ENCODE data around the gene CAMK1D. TPM values are rescaled to one million over a fixed set of nuclear protein-coding genes. Genes with fewer than 3 reads are reported as not detected.

Gene CAMK1D
- total and polyA plus RNA-seq, 2 of the 8 experiments (the other 6 are each of a cell fraction or from before 2014, with no cell fraction given): 3.5 to 10.6 TPM

GRCh38 chr10:12564173-12564572 is 214.8 kb downstream of the CAMK1D start:
- H3K56ac ChIP-seq (replicated peaks; ENCODE audit: insufficient read length, low read depth, low read length): no peak overlapping the region
- no peaks in the 10 kb centered on the region for H4K20me1 ChIP-seq (replicated peaks in 1 of 2; ENCODE audit: control insufficient read depth in 1 of 2, insufficient read depth in 2 of 2, low read length in 2 of 2)
- no peaks in the 10 kb centered on the region for H3K23me2 ChIP-seq (ENCODE audit: low read depth, low read length)
- peaks cover 0 to 2% (median 0%) of the 10 kb centered on the region in 4 experiments; a peak in 1 of 8 replicates for H3K36me3 ChIP-seq (ENCODE audit: control insufficient read depth in 2 of 4, insufficient read depth in 4 of 4, low read length in 3 of 4)
- no peak overlapping the region for H4K8ac ChIP-seq (ENCODE audit: extremely low read depth, insufficient read depth, low read length)
- DNase-seq (ENCODE audit: low read depth in 1 of 2, low spot score in 2 of 2) (no peak), FAIRE-seq (no peak)
- no peak overlapping the region for H3K4ac ChIP-seq (replicated peaks; ENCODE audit: insufficient read length, low read depth, low read length)
- no peak overlapping the region for H3K27ac ChIP-seq (ENCODE audit: low read depth, low read length)
- no peak overlapping the region for H2BK15ac ChIP-seq (ENCODE audit: low read length)
- CTCF ChIA-PET (ENCODE audit: partially characterized antibody): interaction anchor here (0.8 to 1.6 kb wide), 5 partner anchors 8 to 312 kb away, joined by 3 to 4 read pairs (median 3); no protein-coding TSS in a partner anchor
- peaks cover 0 to 7% (median 4%) of the 10 kb centered on the region in 4 experiments; a peak in 4 of 7 replicates for H3K4me1 ChIP-seq (replicated peaks in 1 of 4; ENCODE audit: control insufficient read depth in 3 of 4, insufficient read depth in 4 of 4, low read length in 3 of 4)
- H2AFZ ChIP-seq (ENCODE audit: low read length): no peak overlapping the region
- no peak overlapping the region for H3K4me3 ChIP-seq (ENCODE audit: extremely low read depth in 1 of 4, insufficient read depth in 2 of 4, low read depth in 3 of 4, low read length in 4 of 4)
- H2BK20ac ChIP-seq (ENCODE audit: low read length): no peak overlapping the region
- no peak overlapping the region for H3K23ac ChIP-seq (ENCODE audit: insufficient read length)
- H2BK120ac ChIP-seq (replicated peaks; ENCODE audit: low read depth, low read length): no peak overlapping the region
- H3K27me3 ChIP-seq (replicated peaks in 1 of 4; ENCODE audit: control insufficient read depth in 3 of 4, extremely low read depth in 1 of 4, insufficient read depth in 3 of 4, low read length in 3 of 4): no peaks in the 10 kb centered on the region
- H2BK5ac ChIP-seq (ENCODE audit: low read depth, low read length): no peak overlapping the region
- no peaks in the 10 kb centered on the region; the same call in 1 of the 2 replicates for H3K79me1 ChIP-seq (ENCODE audit: low read depth, low read length)
- no peak overlapping the region for H4K5ac ChIP-seq (ENCODE audit: insufficient read length, low read depth, low read length)
- no peak overlapping the region for H3K18ac ChIP-seq (ENCODE audit: extremely low read depth, low read length)
- H2AK5ac ChIP-seq (ENCODE audit: low read depth, low read length): no peak overlapping the region
- no peaks in the 10 kb centered on the region for H3K9me3 ChIP-seq (ENCODE audit: insufficient read depth in 2 of 2, low read depth in 1 of 2, low read length in 1 of 2)
- no peak overlapping the region for H4K91ac ChIP-seq (replicated peaks; ENCODE audit: insufficient read length, low read length)
- H3K79me2 ChIP-seq (ENCODE audit: control insufficient read depth in 1 of 2, insufficient read depth in 2 of 2, low read length in 2 of 2): no peaks in the 10 kb centered on the region
- H3K9ac ChIP-seq (replicated peaks in 1 of 4; ENCODE audit: extremely low read depth in 1 of 4, low read depth in 3 of 4, low read length in 3 of 4): no peak overlapping the region
- POLR2A ChIA-PET (ENCODE audit: partially characterized antibody): interaction anchor here (0.6 to 0.7 kb wide), 2 partner anchors 52 to 312 kb away, joined by 3 to 4 read pairs; no protein-coding TSS in a partner anchor
- no peak overlapping the region for H3K14ac ChIP-seq (ENCODE audit: insufficient read length)
- WGBS, 2 experiments (ENCODE audit: extremely low coverage in 1 of 2, insufficient coverage in 1 of 2, insufficient read length in 1 of 2, insufficient replicate concordance in 2 of 2, low coverage in 1 of 2, low lambda C conversion rate in 2 of 2, missing lambda C conversion rate in 1 of 2): 88% methylated on average over 2 of the region's 2 CpGs; no CpG with 5 or more reads in 1 of the 2 experiments
- no peak overlapping the region for H2BK12ac ChIP-seq (ENCODE audit: low read depth, low read length)
- H3K4me2 ChIP-seq (ENCODE audit: insufficient read depth in 1 of 2, low read depth in 2 of 2, low read length in 2 of 2): no peak overlapping the region
- TF ChIP-seq SP2 (IDR thresholded peaks at IDR 0.05; ENCODE audit: low read length) (no peak), SIRT6 (IDR thresholded peaks at IDR 0.05; ENCODE audit: low read length) (no peak), EP300 (IDR thresholded peaks at IDR 0.05; ENCODE audit: borderline replicate concordance in 1 of 2, low read depth in 2 of 2, low read length in 2 of 2) (no peak), CBX8 (IDR thresholded peaks at IDR 0.05; ENCODE audit: borderline replicate concordance, low read depth, low read length) (no peak), SIN3A (conservative IDR thresholded peaks at IDR 0.05 in 1 of 2, IDR thresholded peaks at IDR 0.05 in 1 of 2; ENCODE audit: low read depth in 1 of 2, low read length in 2 of 2) (no peak), MAX (IDR thresholded peaks at IDR 0.05) (no peak), TEAD4 (IDR thresholded peaks at IDR 0.05; ENCODE audit: low read depth, low read length) (no peak), ATF2 (IDR thresholded peaks at IDR 0.05; ENCODE audit: low read length) (no peak)

Data from H1 (cell line).